Karpas-422 (cell line): ENCODE measurements around the gene DYNC2H1. TPM values are rescaled to one million over a fixed set of nuclear protein-coding genes. Genes with fewer than 3 reads are reported as not detected.
"Not testable (repeated sequence)": the region's sequence is repeated elsewhere in the genome, so short reads cannot be mapped to it uniquely, and the experiment has no call there.

ENCODE experiments used
- DNase-seq: peaks from one replicate; pipeline ENCODE4 v3.0.0-alpha.2; 2015
- H2AFZ ChIP-seq: fragments of 200-600 bp; sonication (generic); 2 replicates; pipeline ENCODE4 v1.6.1; 2014; ENCODE audit warnings: antibody characterized with exemption, low read length, mixed read lengths
- H3K27ac ChIP-seq: fragments of 200-600 bp; sonication (generic); 2 replicates; pipeline ENCODE4 v1.5.1; 2014; ENCODE audit warnings: mild to moderate bottlenecking, low read length, moderate library complexity
- H3K27me3 ChIP-seq: fragments of 200-600 bp; sonication (generic); 2 replicates; pipeline ENCODE4 v1.6.1; 2014; ENCODE audit warnings: low read length, mixed read lengths
- H3K36me3 ChIP-seq: fragments of 200-600 bp; sonication (generic); 2 replicates; pipeline ENCODE4 v1.6.1; 2014; ENCODE audit warnings: low read length, mixed read lengths; ENCODE audit not compliant: insufficient read depth
- H3K4me1 ChIP-seq: fragments of 200-600 bp; sonication (generic); 2 replicates; pipeline ENCODE4 v1.6.1; 2014; ENCODE audit warnings: mild to moderate bottlenecking, low read length, mixed read lengths
- H3K4me2 ChIP-seq: fragments of 200-600 bp; sonication (generic); 2 replicates; pipeline ENCODE4 v1.6.1; 2014; ENCODE audit warnings: low read length, low read depth, mild to moderate bottlenecking; ENCODE audit not compliant: poor library complexity, severe bottlenecking
- H3K4me3 ChIP-seq: fragments of 200-600 bp; sonication (generic); 2 replicates; pipeline ENCODE4 v1.5.1; 2014; ENCODE audit warnings: mild to moderate bottlenecking, antibody characterized with exemption, low read length, mixed read lengths
- H3K79me2 ChIP-seq: fragments of 200-600 bp; sonication (generic); 2 replicates; pipeline ENCODE4 v1.6.1; 2014; ENCODE audit warnings: mild to moderate bottlenecking, low read length, mixed read lengths
- H3K9ac ChIP-seq: fragments of 200-600 bp; sonication (generic); 2 replicates; pipeline ENCODE4 v1.6.0; 2014; ENCODE audit warnings: low read length
- H3K9me2 ChIP-seq: fragments of 200-600 bp; sonication (generic), shearing (Covaris generic); replicated peaks from 2 replicates; pipeline ENCODE4 v1.6.0; 2014; ENCODE audit warnings: mild to moderate bottlenecking, low read length, moderate library complexity; ENCODE audit not compliant: insufficient read depth
- H3K9me3 ChIP-seq: fragments of 300-700, 200-600 bp; sonication (generic); 2 replicates; pipeline ENCODE4 v1.6.1; 2014; ENCODE audit warnings: low read length, mixed read lengths
- H4K20me1 ChIP-seq: fragments of 200-600 bp; sonication (generic); 2 replicates; pipeline ENCODE4 v1.6.1; 2014; ENCODE audit warnings: mild to moderate bottlenecking, antibody characterized with exemption, low read length, low read depth; ENCODE audit not compliant: insufficient read depth
- total RNA-seq: library from RNA; depleted of rRNA; stranded (reverse); fragments of >200 nt; shearing (Covaris generic); gene quantifications from 2 replicates; pipeline ENCODE4 v1.2.3, GENCODE V29; 2014; ENCODE audit warnings: low replicate concordance

DYNC2H1 gene
- total RNA-seq, 1 experiment from 2014 or later, result 3.9 TPM

- no peak overlapping the region for H3K9ac ChIP-seq
- H3K4me3 ChIP-seq, result no peak overlapping the region
- H2AFZ ChIP-seq, result no peak overlapping the region
- H3K79me2 ChIP-seq, result no peaks in the 10 kb centered on the region
- 0 out of 2 replicates have a peak, but pooled peaks cover 2% of the 10 kb centered on the region for H3K27me3 ChIP-seq
- H3K27ac ChIP-seq, result no peak overlapping the region
- no peak overlapping the region for H3K4me2 ChIP-seq
- no peaks in the 10 kb centered on the region for H3K9me2 ChIP-seq
- no peak for DNase-seq
- no peaks in the 10 kb centered on the region for H3K9me3 ChIP-seq
- no peaks in the 10 kb centered on the region for H4K20me1 ChIP-seq
- H3K36me3 ChIP-seq, result no peaks in the 10 kb centered on the region
- H3K4me1 ChIP-seq, result no peaks in the 10 kb centered on the region
Measured at GRCh38 chr11:103364687-103365086, 255.5 kb downstream of the DYNC2H1 start.

- H3K9me3 ChIP-seq, result no peaks in the 10 kb centered on the region
- H3K9me2 ChIP-seq, result no peaks in the 10 kb centered on the region
- 0 out of 2 replicates have a peak, but pooled peaks cover 2% of the 10 kb centered on the region for H3K27me3 ChIP-seq
- no peaks in the 10 kb centered on the region for H3K36me3 ChIP-seq
- H3K4me1 ChIP-seq, result no peaks in the 10 kb centered on the region
- H2AFZ ChIP-seq, result no peak overlapping the region
- DNase-seq, result no peak
- H3K27ac ChIP-seq, result no peak overlapping the region
- H3K4me3 ChIP-seq, result no peak overlapping the region
- H4K20me1 ChIP-seq, result no peaks in the 10 kb centered on the region
- no peak overlapping the region for H3K9ac ChIP-seq
- H3K79me2 ChIP-seq, result no peaks in the 10 kb centered on the region
- H3K4me2 ChIP-seq, result no peak overlapping the region
Measured at GRCh38 chr11:103367650-103368049, 258.4 kb downstream of the DYNC2H1 start.

- Histone ChIP-seq H2AFZ (no peak overlapping the region), H3K27me3 (0 out of 2 replicates have a peak, but pooled peaks cover 2% of the 10 kb centered on the region), H3K4me2 (no peak overlapping the region), H3K9ac (no peak overlapping the region), H4K20me1 (no peaks in the 10 kb centered on the region), H3K79me2 (no peaks in the 10 kb centered on the region), H3K4me1 (no peaks in the 10 kb centered on the region), H3K9me2 (no peaks in the 10 kb centered on the region), H3K9me3 (no peaks in the 10 kb centered on the region), H3K36me3 (no peaks in the 10 kb centered on the region), H3K4me3 (no peak overlapping the region), H3K27ac (no peak overlapping the region)
- no peak for DNase-seq
Measured at GRCh38 chr11:103368145-103368544, 258.9 kb downstream of the DYNC2H1 start.

- H2AFZ ChIP-seq, result no peak overlapping the region
- H3K4me1 ChIP-seq, result no peaks in the 10 kb centered on the region
Measured at GRCh38 chr11:103370076-103370475, 260.9 kb downstream of the DYNC2H1 start.

GRCh38 chr11:103372906-103373305, 263.7 kb downstream of the DYNC2H1 start:
- Histone ChIP-seq H3K9me3 (no peaks in the 10 kb centered on the region; the same call in 1 of the 2 replicates), H3K9me2 (no peaks in the 10 kb centered on the region), H3K4me3 (no peak overlapping the region), H3K9ac (no peak overlapping the region), H3K27ac (no peak overlapping the region), H3K4me1 (no peaks in the 10 kb centered on the region), H3K36me3 (no peaks in the 10 kb centered on the region), H3K4me2 (no peak overlapping the region), H4K20me1 (no peaks in the 10 kb centered on the region), H3K79me2 (no peaks in the 10 kb centered on the region), H2AFZ (no peak overlapping the region), H3K27me3 (no peaks in the 10 kb centered on the region)
- no peak for DNase-seq

More at GRCh38 chr11:103370076-103370475, 260.9 kb downstream of the DYNC2H1 start:
- no peaks in the 10 kb centered on the region for H3K9me2 ChIP-seq
- H3K4me3 ChIP-seq, result no peak overlapping the region
- H4K20me1 ChIP-seq, result no peaks in the 10 kb centered on the region
- no peaks in the 10 kb centered on the region for H3K27me3 ChIP-seq
- H3K36me3 ChIP-seq, result no peaks in the 10 kb centered on the region
- H3K9me3 ChIP-seq, result no peaks in the 10 kb centered on the region; the same call in 1 of the 2 replicates
- no peak for DNase-seq
- no peaks in the 10 kb centered on the region for H3K79me2 ChIP-seq
- no peak overlapping the region for H3K9ac ChIP-seq
- H3K4me2 ChIP-seq, result no peak overlapping the region
- no peak overlapping the region for H3K27ac ChIP-seq

GRCh38 chr11:103374227-103374626, 265.0 kb downstream of the DYNC2H1 start:
- not testable (repeated sequence) for H3K79me2 ChIP-seq, H3K4me1 ChIP-seq, DNase-seq, H3K4me2 ChIP-seq, H3K9ac ChIP-seq, H3K36me3 ChIP-seq, H3K4me3 ChIP-seq, H3K9me2 ChIP-seq, H3K27ac ChIP-seq, H2AFZ ChIP-seq, H4K20me1 ChIP-seq, H3K27me3 ChIP-seq, H3K9me3 ChIP-seq

- no peaks in the 10 kb centered on the region for H3K36me3 ChIP-seq
- no peak for DNase-seq
- H3K9me3 ChIP-seq, result no peaks in the 10 kb centered on the region; the same call in 1 of the 2 replicates
- H3K79me2 ChIP-seq, result no peaks in the 10 kb centered on the region
- no peak overlapping the region for H2AFZ ChIP-seq
- H4K20me1 ChIP-seq, result no peaks in the 10 kb centered on the region
- no peak overlapping the region for H3K27ac ChIP-seq
- no peaks in the 10 kb centered on the region for H3K4me1 ChIP-seq
- no peak overlapping the region for H3K4me2 ChIP-seq
- H3K27me3 ChIP-seq, result no peaks in the 10 kb centered on the region
- H3K9me2 ChIP-seq, result no peaks in the 10 kb centered on the region
- no peak overlapping the region for H3K9ac ChIP-seq
- H3K4me3 ChIP-seq, result no peak overlapping the region
Measured at GRCh38 chr11:103378931-103379330, 269.7 kb downstream of the DYNC2H1 start.

- Histone ChIP-seq H3K9ac (no peak overlapping the region), H3K27me3 (no peaks in the 10 kb centered on the region), H3K9me3 (no peaks in the 10 kb centered on the region; the same call in 1 of the 2 replicates), H3K79me2 (no peaks in the 10 kb centered on the region), H3K4me1 (no peaks in the 10 kb centered on the region), H3K9me2 (no peaks in the 10 kb centered on the region), H2AFZ (no peak overlapping the region), H4K20me1 (no peaks in the 10 kb centered on the region), H3K4me2 (no peak overlapping the region), H3K4me3 (no peak overlapping the region), H3K27ac (no peak overlapping the region), H3K36me3 (no peaks in the 10 kb centered on the region)
- DNase-seq, result no peak
Measured at GRCh38 chr11:103380031-103380430, 270.8 kb downstream of the DYNC2H1 start.

- Histone ChIP-seq H3K79me2 (no peaks in the 10 kb centered on the region), H3K4me2 (no peak overlapping the region), H2AFZ (no peak overlapping the region), H3K27me3 (no peaks in the 10 kb centered on the region), H3K9ac (no peak overlapping the region), H3K36me3 (no peaks in the 10 kb centered on the region), H3K4me1 (no peaks in the 10 kb centered on the region), H3K9me3 (no peaks in the 10 kb centered on the region), H3K27ac (no peak overlapping the region), H3K4me3 (no peak overlapping the region), H4K20me1 (no peaks in the 10 kb centered on the region), H3K9me2 (no peaks in the 10 kb centered on the region)
- no peak for DNase-seq
Measured at GRCh38 chr11:103384652-103385051, 275.4 kb downstream of the DYNC2H1 start.
